Esophagus muscularis mucosa (tissue), 4 donors: ENCODE measurements around the gene QRICH2. TPM values are rescaled to one million over a fixed set of nuclear protein-coding genes. Genes with fewer than 3 reads are reported as not detected.

Experiments used
- DNase-seq: peaks from one replicate; pipeline ENCODE4 v3.0.0-alpha.2; 2017; ENCODE audit errors: extremely low spot score
- H3K27ac ChIP-seq, 4 donors: fragments of 200-600 bp; sonication (generic); replicated peaks in 1 of 4; 1 replicate in 3 of 4; 2 replicates in 1 of 4; pipeline ENCODE4 v1.5.1; 2016 to 2019; ENCODE audit warnings: mild to moderate bottlenecking in 1 of 4
- H3K27me3 ChIP-seq, 4 donors: fragments of 200-600 bp; sonication (generic); one replicate each; pipeline versions ENCODE4 v1.5.1 to v1.6.0; 2016 to 2019
- H3K36me3 ChIP-seq, 4 donors: fragments of 200-600 bp; sonication (generic); one replicate each; pipeline ENCODE4 v1.5.1; 2016 to 2019
- H3K4me1 ChIP-seq, 4 donors: fragments of 200-600 bp; sonication (generic); one replicate each; pipeline ENCODE4 v1.5.1; 2016 to 2019
- H3K4me3 ChIP-seq, 4 donors: fragments of 200-600 bp; sonication (generic); 1 replicate in 2 of 4; 2 replicates in 2 of 4; pipeline ENCODE4 v1.5.1; 2016 to 2019; ENCODE audit warnings: mild to moderate bottlenecking in 4 of 4, moderate library complexity in 1 of 4
- H3K9me3 ChIP-seq, 4 donors: fragments of 200-600 bp; sonication (generic); 1 replicate in 3 of 4; 2 replicates in 1 of 4; pipeline ENCODE4 v1.5.1; 2016 to 2019
- EP300 ChIP-seq: sonication (generic); formaldehyde crosslinking; IDR thresholded peaks from one replicate; pipeline ENCODE4 v1.6.1; 2017; ENCODE audit warnings: antibody characterized with exemption
- POLR2A ChIP-seq: fragments of 450-650 bp; IDR thresholded peaks from one replicate; pipeline ENCODE4 v1.6.1; 2017; ENCODE audit warnings: antibody characterized with exemption, moderate library complexity, mild to moderate bottlenecking, low read depth
- POLR2AphosphoS5 ChIP-seq, 2 donors: sonication (generic); formaldehyde crosslinking; IDR thresholded peaks; one replicate each; pipeline ENCODE4 v1.6.1; 2017; ENCODE audit warnings: antibody characterized with exemption in 2 of 2
- whole genome bisulfite sequencing: methylation state at CpG from one replicate; pipeline ENCODE4 v1.1.5; 2018; 5-methylcytosine and 5-hydroxymethylcytosine counted together
- intact Hi-C: fragments of 100-400 bp; cut with DNase I; formaldehyde crosslinking; loops from one replicate; pipeline ENCODE4 v1.15.1; 2023
- total RNA-seq, 4 donors: library from RNA; depleted of rRNA; stranded (reverse); fragments of >200 nt; gene quantifications; one replicate each; pipeline versions ENCODE4 v1.1.0 to v1.2.1, GENCODE V29; 2016
- TF ChIP-seq, protein P1 (sequence below), 3 experiments: fragments of 200-600 bp in 2 of 3; fragments of 450-650 bp in 1 of 3; sonication (generic) in 2 of 3; IDR thresholded peaks; one replicate each; pipeline ENCODE4 v1.5.1; 2017 to 2019; ENCODE audit warnings: antibody characterized with exemption in 3 of 3, mild to moderate bottlenecking in 2 of 3, moderate library complexity in 1 of 3

Gene QRICH2
- total RNA-seq, 4 donors from 2014 or later = 1.7 to 2.6 (median 2.1) TPM

DNA sequence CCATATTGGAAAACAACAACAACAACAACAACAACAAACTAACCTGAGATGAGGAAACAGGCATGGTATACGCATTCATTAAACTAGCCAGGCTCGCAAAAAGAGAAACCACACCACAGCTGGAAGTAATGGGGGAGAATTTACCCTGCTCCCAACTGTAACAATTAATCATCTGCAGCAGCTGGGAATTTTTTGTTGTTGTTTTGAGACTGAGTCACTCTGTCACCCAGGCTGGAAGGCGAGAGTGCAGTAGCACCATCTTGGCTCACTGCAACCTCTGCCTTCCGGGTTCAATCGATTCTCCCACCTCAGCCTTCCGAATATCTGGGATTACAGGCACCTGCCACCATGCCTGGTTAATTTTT is 29.3 kb upstream of the QRICH2 start:
- no peak for DNase-seq
- Histone ChIP-seq H3K27me3 (no peaks in the 10 kb centered on the region), H3K9me3 (no peaks in the 10 kb centered on the region), H3K4me1 (peaks cover 5 to 14% (median 9%) of the 10 kb centered on the region in 4 donors), H3K36me3 (peaks cover 0 to 18% (median 9%) of the 10 kb centered on the region in 4 donors), H3K4me3 (no peak overlapping the region), H3K27ac (no peak overlapping the region)
- 79% methylated on average over 6 of the region's 6 CpGs for WGBS
- intact Hi-C loops = no loop called here
- TF ChIP-seq, protein P1, sequence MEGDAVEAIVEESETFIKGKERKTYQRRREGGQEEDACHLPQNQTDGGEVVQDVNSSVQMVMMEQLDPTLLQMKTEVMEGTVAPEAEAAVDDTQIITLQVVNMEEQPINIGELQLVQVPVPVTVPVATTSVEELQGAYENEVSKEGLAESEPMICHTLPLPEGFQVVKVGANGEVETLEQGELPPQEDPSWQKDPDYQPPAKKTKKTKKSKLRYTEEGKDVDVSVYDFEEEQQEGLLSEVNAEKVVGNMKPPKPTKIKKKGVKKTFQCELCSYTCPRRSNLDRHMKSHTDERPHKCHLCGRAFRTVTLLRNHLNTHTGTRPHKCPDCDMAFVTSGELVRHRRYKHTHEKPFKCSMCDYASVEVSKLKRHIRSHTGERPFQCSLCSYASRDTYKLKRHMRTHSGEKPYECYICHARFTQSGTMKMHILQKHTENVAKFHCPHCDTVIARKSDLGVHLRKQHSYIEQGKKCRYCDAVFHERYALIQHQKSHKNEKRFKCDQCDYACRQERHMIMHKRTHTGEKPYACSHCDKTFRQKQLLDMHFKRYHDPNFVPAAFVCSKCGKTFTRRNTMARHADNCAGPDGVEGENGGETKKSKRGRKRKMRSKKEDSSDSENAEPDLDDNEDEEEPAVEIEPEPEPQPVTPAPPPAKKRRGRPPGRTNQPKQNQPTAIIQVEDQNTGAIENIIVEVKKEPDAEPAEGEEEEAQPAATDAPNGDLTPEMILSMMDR (IDR thresholded peaks at IDR 0.05) = no peak
- no peak for TF ChIP-seq POLR2A
- TF ChIP-seq POLR2AphosphoS5 (IDR thresholded peaks at IDR 0.05) = no peak
- no peak for TF ChIP-seq EP300

DNA sequence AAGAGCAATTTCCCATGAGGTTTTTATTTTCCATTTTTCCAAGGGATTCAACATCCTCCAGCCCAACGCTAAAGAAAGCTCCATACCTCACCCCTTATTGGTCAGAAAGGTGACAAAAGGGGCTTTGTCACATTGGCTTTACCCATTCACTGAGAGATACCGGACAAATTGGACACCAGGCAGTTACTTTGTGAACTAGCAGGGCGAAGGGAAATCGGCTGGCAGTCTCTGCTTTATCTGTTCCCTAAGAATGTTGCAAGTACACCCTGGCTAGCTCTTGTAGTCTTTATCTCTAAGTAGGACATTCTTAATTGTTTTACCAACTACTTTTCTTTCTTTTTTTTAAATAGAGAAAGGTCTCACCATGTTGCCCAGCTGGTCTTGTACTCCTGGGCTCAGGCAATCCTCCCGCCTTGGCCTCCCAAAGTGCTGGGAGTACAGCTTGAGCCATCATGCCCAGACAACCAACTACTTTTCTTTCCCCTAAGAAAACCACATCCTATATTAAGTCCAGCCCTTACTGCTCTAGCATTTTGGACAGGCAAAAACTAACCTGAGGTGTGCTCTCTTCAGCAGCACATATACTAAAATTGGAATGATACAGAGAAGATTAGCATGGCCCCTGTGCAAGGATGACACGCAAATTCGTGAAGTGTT is 28.8 kb upstream of the QRICH2 start:
- DNase-seq = no peak
- TF ChIP-seq EP300 (no peak), POLR2AphosphoS5 (IDR thresholded peaks at IDR 0.05) (no peak), POLR2A (no peak)
- TF ChIP-seq, protein P1 (IDR thresholded peaks at IDR 0.05) = no peak
- Histone ChIP-seq H3K4me3 (no peak overlapping the region), H3K27me3 (no peaks in the 10 kb centered on the region), H3K9me3 (no peaks in the 10 kb centered on the region), H3K4me1 (peaks cover 5 to 14% (median 9%) of the 10 kb centered on the region in 4 donors), H3K36me3 (peaks cover 0 to 18% (median 8%) of the 10 kb centered on the region in 4 donors), H3K27ac (no peak overlapping the region)
- WGBS = 86% methylated on average over 7 of the region's 7 CpGs
- intact Hi-C loops = no loop called here

DNA sequence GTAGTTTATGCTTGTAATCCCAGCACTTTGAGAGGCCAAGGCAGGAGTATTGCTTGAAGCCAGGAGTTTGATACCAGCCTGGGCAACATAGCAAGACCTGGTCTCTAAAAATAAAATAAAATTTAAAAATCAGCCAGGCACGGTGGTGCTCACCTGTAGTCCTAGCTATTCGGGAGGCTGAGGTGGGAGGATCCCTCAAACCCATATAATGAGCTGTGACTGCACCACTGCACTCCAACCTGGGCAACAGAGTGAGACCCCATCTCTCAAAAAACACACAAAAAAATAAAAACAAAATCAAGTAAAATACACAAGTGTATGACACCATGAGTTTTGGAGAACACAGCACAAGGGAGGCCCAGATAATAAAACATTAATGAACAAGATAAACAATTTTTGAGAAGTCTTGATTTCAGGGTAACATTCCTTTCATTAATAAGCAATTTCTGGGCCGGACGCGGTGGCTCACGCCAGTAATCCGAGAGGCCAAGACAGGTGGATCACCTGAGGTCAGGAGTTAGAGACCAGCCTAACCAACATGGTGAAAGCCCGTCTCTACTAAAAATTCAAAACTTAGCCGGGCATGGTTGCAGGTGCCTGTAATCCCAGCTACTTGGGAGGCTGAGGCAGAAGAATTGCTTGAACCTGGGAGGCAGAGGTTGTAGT is 27.8 kb upstream of the QRICH2 start:
- no peaks in the 10 kb centered on the region for H3K9me3 ChIP-seq
- no peak for TF ChIP-seq EP300
- TF ChIP-seq, protein P1 (IDR thresholded peaks at IDR 0.05) = no peak
- no peak for TF ChIP-seq POLR2AphosphoS5 (IDR thresholded peaks at IDR 0.05)
- TF ChIP-seq POLR2A = no peak
- H3K27ac ChIP-seq = no peak overlapping the region
- WGBS = 98% methylated on average over 9 of the region's 9 CpGs
- intact Hi-C loops = no loop called here
- no peak overlapping the region for H3K4me3 ChIP-seq
- peaks cover 5 to 14% (median 9%) of the 10 kb centered on the region in 4 donors for H3K4me1 ChIP-seq
- peaks cover 0 to 22% (median 13%) of the 10 kb centered on the region in 4 donors for H3K36me3 ChIP-seq
- no peaks in the 10 kb centered on the region for H3K27me3 ChIP-seq
- DNase-seq = no peak

DNA sequence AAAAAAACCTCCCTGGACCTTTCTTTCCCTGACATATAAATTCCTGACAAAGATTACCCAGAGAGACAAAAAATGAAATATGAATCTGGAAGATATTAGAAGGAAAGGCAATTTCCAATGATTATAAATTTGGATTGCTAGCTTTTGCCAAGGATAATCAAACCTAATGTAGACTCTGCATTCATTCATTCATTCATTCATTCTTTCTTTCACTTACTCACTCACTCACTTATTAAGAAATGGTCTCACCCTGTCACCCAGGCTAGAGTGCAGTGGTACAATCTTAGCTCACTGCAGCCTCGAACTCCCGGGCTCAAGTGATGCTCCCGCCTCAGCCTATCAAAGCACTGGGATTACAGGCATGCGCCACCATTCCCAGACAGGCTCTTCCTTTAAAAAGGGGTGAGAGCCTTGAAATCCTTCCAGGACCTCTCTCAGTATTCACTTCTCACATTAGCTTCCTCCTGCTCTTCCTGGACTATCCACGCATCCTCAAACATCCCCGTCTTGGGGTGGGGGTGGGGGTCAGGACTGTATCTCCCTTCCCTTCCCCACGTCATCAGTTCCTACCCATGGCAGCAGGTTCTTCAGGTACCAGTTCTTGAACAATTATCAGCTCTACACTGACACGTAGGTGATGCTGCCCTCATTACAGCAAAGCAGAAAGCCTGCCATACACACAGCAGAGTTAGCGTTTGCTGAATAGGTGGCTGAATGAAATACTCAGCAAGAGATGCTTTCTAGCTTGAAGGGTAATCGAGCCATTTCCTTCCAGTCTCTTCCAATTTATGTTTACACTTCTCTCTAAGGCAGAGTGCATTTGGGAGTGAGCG is 25.8 kb upstream of the QRICH2 start:
- WGBS = 91% methylated on average over 11 of the region's 11 CpGs
- Histone ChIP-seq H3K4me3 (no peak overlapping the region), H3K9me3 (no peaks in the 10 kb centered on the region), H3K27me3 (no peaks in the 10 kb centered on the region), H3K36me3 (peaks cover 11 to 35% (median 30%) of the 10 kb centered on the region in 4 donors), H3K4me1 (peaks cover 5 to 12% (median 7%) of the 10 kb centered on the region in 4 donors), H3K27ac (no peak overlapping the region)
- TF ChIP-seq POLR2AphosphoS5 (IDR thresholded peaks at IDR 0.05) (no peak), POLR2A (no peak), EP300 (no peak)
- TF ChIP-seq, protein P1 (IDR thresholded peaks at IDR 0.05) = no peak
- no peak for DNase-seq
- intact Hi-C loops = no loop called here
